Stimulated activated CD4-positive, alpha-beta T cell treated with anti-CD3 and anti-CD28 coated beads, Interleukin-2, amount 100 ng/mL, for 4 hours (primary cell): ENCODE data around the gene MPRIP.
"Not testable (repeated sequence)": the region's sequence is repeated elsewhere in the genome, so short reads cannot be mapped to it uniquely, and the experiment has no call there.

Source experiments
- DNase-seq: peaks from one replicate; pipeline ENCODE4 v3.0.0-alpha.2; 2020; ENCODE audit warnings: low read depth

The MPRIP gene

DNA sequence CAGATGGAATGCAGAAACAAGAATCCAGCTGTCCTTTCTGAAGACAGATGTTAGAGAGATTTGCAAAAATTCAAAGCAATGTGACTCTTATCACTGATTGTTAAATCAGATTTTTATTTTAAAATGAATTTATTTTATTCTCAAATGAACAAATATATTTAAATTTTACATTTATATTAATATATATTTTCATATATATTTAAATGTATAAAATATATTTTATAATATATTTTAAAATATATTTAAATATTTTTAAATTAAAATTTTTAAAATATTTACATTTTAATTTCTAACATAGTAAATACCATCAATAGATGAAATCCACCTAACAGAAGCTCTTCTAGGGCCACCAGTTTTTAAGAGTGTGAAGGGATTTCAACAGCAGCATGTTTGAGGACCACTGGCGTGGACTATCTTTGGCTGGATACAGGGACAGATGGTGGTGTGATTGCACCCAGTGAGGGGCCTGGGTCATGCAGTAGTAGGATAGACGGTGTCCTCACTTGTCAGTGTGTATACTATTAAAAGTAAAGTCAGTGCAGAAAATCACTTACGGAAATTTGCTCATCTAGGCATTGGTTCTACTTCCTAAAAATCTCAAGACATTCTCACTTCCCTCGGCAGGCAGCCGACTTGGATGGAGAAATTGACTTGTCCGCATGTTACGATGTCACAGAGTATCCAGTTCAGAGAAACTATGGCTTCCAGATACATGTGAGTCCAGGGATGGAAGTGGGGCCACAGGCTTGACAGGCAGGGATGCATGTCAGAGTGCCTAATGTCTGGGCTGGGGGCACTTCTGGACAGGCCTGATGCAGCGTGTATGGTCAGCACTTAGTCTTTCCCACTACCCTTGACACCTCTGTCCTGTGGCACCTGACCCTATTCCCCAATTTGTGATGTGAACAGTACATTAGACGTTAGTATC lies 107.5 kb downstream of the MPRIP start:
- DNase-seq: no peak

GRCh38 chr17:17150448-17150800 lies 108.2 kb downstream of the MPRIP start:
- DNase-seq: no peak

GRCh38 chr17:17151055-17151454 lies 108.8 kb downstream of the MPRIP start:
- no peak for DNase-seq

GRCh38 chr17:17151541-17151940 lies 109.3 kb downstream of the MPRIP start:
- no peak for DNase-seq

DNA sequence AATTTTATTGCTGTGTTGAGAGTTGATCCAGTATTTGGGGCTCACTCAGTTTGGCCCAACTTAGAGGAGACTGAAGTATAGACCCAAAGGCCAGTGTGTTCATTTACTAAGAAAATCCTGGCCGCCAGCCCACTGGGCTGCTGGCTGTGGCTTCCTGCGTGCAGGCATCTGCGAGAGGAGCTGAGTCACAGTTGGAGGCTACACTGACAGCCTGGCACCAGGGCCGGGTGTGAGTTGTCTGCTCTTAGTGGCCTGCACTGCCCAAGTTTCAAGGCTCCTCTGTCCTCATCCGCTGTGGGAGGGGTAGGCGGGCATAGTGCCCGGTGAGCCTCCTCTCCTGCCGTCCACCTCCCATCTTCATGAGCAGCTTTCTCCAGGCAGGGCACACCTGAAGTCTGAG lies 109.7 kb downstream of the MPRIP start:
- no peak for DNase-seq

GRCh38 chr17:17152385-17152784 lies 110.1 kb downstream of the MPRIP start:
- DNase-seq: no peak

GRCh38 chr17:17153071-17153470 lies 110.8 kb downstream of the MPRIP start:
- no peak for DNase-seq

- no peak for DNase-seq
Measured at GRCh38 chr17:17153709-17154108, 111.5 kb downstream of the MPRIP start.

DNA sequence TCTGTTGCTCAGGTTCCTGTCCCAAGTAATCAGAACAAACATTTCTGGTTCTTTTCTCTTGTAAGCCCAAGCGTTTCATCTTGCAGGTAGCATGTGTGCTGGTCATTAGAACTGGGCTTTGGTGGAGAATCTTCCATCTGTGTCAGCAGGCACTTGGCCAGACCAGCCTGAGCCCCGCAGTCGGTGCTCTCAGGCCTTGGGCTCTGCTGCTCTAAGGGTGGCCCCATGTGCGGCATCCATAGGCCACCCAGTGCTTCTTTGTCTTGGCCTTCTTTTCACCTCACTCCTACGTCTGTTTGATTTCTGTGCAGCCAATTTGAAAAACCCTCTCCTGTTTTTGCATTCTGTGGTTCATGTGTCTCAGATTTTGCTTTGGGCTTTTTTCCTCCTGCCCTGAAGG lies 112.3 kb downstream of the MPRIP start:
- no peak for DNase-seq

DNA sequence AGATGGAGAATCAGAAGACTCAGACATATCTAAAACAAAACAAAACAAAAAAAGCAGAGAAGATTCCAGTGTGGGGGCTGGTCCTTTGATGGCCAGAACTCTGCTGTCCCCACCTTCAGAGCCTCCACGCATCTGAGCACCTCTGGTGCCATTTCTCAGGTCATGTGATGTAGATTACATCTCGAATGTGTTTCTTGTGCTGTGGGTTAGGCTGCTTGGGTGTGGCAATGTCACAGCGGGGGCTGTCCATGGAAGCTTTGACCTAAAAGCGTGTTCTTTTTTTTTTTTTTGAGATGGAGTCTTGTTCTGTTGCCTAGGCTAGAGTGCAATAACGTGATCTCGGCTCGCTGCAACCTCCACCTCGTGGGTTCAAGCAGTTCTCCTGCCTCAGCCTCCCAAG lies 112.7 kb downstream of the MPRIP start:
- DNase-seq: no peak

DNA sequence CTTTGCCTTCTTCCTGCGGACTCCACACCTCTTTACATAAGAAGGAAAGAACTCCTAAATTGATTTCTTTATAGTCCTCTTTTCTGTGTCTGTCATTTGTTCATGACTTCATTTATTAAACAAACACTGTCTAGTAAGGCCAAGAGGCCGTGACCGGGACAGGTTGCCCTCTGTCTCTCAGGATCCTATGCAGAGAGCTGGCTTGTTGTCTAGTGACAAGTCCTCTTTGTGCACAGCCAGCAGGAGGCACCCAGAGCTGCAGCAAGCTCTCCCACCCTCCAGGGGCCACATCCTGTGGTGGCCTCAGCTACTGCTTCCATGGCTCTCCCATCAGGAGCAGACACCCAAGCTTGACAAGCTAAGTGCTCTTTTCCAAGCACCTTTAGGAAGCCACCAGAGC lies 113.3 kb downstream of the MPRIP start:
- no peak for DNase-seq

- no peak for DNase-seq
Measured at GRCh38 chr17:17156107-17156506, 113.8 kb downstream of the MPRIP start.

- DNase-seq: no peak
Measured at GRCh38 chr17:17156511-17156910, 114.3 kb downstream of the MPRIP start.

DNA sequence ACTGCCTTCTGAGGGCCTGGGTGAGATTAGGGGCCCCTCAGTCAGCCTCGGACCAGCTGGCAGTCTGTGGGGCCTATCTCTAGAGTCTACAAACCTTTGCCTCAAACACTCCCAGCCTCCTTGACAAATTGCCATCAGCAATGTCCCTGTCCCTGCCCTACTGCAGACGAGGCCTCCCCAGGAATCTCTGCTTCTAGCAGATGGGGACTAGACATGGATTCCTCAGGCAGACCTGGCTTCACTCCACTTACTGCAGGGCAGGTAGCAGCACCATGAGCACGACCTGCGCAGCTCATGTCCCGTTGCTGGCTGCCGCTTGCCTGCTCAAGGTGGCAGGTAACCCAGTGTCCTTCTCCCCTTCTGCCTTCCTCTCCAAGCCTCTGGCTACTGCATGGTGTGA lies 114.8 kb downstream of the MPRIP start:
- no peak for DNase-seq

GRCh38 chr17:17158506-17158905 lies 116.2 kb downstream of the MPRIP start:
- DNase-seq: not testable (repeated sequence)

GRCh38 chr17:17159571-17159970 lies 117.3 kb downstream of the MPRIP start:
- no peak for DNase-seq

GRCh38 chr17:17161121-17161520 lies 118.9 kb downstream of the MPRIP start:
- no peak for DNase-seq

GRCh38 chr17:17161759-17162158 lies 119.5 kb downstream of the MPRIP start:
- no peak for DNase-seq

GRCh38 chr17:17164156-17164555 lies 121.9 kb downstream of the MPRIP start:
- no peak for DNase-seq

- DNase-seq: no peak
Measured at GRCh38 chr17:17164676-17165075, 122.4 kb downstream of the MPRIP start.

DNA sequence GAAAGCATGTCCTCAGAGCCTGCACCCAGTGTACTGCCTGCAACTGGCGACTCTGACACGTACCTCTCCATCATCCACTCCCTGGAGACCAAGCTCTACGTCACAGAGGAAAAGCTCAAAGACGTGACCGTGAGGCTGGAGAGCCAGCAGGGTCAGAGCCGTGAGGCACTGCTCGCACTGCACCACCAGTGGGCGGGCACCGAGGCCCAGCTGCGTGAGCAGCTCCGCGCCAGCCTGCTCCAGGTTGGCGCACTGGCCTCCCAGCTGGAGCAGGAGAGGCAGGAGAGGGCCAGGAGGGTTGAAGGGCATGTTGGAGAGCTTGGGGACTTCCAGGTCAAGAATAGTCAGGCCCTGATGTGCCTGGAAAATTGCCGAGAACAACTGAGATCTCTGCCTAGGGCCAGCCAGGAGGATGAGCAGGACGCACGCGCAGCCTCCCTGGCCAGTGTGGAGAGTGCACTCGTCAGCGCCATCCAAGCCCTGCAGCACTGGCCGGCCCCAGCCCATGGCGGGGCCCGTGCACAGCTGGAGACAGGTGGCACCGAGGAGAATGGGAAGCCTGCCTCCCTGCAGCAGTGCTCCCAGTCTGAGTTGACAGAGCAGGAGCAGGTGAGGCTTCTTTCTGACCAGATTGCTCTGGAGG lies 123.5 kb downstream of the MPRIP start:
- no peak for DNase-seq

DNA sequence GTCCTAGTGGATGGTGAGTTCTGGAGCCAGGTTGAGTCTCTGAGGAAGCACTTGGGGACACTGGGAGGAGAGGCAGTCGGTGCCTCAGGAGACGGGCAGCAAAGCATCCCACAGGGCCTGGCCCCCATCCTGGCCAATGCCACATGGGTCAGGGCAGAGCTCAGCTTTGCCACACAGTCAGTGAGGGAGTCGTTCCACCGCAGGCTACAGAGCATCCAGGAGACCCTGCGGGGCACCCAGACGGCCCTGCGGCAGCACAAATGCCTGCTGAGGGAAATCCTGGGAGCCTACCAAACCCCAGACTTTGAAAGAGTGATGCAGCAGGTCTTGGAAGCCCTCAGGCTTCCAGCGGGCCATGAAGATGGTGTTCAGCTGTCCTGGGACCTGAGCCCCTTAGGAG lies 124.2 kb downstream of the MPRIP start:
- no peak for DNase-seq

- DNase-seq: no peak
Measured at GRCh38 chr17:17167356-17167755, 125.1 kb downstream of the MPRIP start.

DNA sequence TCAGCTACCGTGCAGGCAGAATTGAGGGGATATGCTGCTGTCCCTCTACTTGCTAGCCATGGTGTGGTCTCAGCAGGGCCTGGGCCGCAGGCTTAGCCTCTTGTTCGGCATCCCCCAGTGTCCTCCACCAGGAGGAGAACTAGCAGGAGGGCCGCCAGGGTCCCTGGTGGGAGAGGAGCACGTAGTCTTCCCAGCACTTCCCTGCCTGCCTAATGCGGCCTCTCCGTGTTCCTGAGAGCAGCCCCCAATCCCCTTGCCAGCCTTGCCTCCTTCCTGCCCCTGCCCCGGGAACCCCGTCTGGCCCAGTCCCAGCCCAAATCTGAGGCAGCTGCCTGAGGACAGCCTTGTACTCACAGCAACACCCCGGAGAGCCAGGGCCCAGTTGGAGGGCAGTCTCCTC lies 125.7 kb downstream of the MPRIP start:
- DNase-seq: no peak
